IPS-18a (cell line): ENCODE results near the gene MATN4.

Experiments used
- H3K27ac ChIP-seq: one replicate; pipeline ENCODE4 v1.5.1; 2013; ENCODE audit warnings: low read length
- H3K27me3 ChIP-seq: one replicate; pipeline ENCODE4 v1.6.1; 2013; ENCODE audit warnings: mild to moderate bottlenecking, low read length; ENCODE audit not compliant: control insufficient read depth, insufficient read depth
- H3K36me3 ChIP-seq: one replicate; pipeline ENCODE4 v1.6.1; 2013; ENCODE audit warnings: low read depth, low read length; ENCODE audit not compliant: control insufficient read depth
- H3K4me1 ChIP-seq: one replicate; pipeline ENCODE4 v1.6.1; 2013; ENCODE audit warnings: low read depth, low read length; ENCODE audit not compliant: control insufficient read depth
- H3K4me3 ChIP-seq: one replicate; pipeline ENCODE4 v1.5.1; 2013; ENCODE audit warnings: low read length
- H3K9ac ChIP-seq: one replicate; pipeline ENCODE4 v1.6.1; 2013; ENCODE audit warnings: mild to moderate bottlenecking, low read length, moderate library complexity
- H3K9me3 ChIP-seq: one replicate; pipeline ENCODE4 v1.6.1; 2013; ENCODE audit warnings: low read depth, low read length; ENCODE audit not compliant: control insufficient read depth

The MATN4 gene

DNA sequence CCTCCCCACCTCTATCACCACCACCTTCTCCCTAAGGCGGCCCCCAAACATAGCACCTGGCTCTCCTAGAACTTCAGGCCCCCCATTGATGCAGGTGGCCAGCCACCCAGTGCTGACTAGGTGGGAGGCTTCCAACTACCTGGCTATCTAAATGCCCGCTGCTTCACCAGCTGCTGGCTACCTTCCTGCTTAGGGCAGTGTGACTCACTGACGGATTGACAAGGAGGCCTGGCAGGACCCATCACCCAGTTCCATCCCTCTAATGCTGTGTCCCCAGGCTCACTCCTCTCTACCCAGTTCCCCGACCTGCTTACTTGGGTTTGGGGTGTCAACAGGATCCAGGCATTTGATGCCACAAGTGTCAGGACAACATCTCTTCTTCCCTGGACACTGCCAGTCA lies 54.8 kb downstream of the MATN4 start:
- H3K4me3 ChIP-seq, result no peak overlapping the region
- no peaks in the 10 kb centered on the region for H3K27me3 ChIP-seq
- H3K36me3 ChIP-seq, result no peaks in the 10 kb centered on the region
- no peaks in the 10 kb centered on the region for H3K4me1 ChIP-seq
- no peak overlapping the region for H3K27ac ChIP-seq
- no peaks in the 10 kb centered on the region for H3K9me3 ChIP-seq
- H3K9ac ChIP-seq, result no peak overlapping the region

DNA sequence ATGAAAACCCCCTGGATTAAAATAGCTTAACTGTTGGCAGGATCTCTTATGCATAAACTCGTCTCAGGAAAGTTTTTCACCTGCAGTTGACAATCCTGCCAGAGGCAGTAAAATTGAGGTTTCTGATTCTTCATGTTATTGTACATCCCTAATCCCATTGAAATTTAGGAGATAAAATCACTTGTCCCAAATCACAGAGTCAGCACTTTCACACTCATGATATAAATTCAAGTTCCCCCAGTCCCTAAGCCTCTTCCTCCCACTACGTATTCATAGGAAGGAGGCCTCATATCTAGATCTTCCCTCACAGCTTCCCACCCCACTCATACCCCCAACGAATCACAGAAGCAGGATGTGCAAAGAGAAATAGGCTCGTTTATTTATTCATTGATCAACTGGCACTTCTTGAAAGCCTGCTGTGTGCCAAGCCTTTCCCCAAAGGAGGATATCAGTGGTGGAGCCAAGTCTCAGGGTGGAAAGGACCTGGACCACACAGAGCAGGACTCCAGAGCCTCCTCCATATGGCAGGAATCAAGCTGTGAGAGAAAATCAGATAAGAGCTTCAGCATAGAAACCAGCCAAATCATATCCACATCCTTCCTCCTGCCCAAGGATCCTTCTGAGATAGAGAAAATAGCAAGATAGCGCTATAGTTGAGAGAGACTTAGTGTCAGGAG lies 56.1 kb downstream of the MATN4 start:
- Histone ChIP-seq H3K9ac (no peak overlapping the region), H3K36me3 (no peaks in the 10 kb centered on the region), H3K27me3 (no peaks in the 10 kb centered on the region), H3K9me3 (no peaks in the 10 kb centered on the region), H3K27ac (no peak overlapping the region), H3K4me3 (no peak overlapping the region), H3K4me1 (no peaks in the 10 kb centered on the region)

DNA sequence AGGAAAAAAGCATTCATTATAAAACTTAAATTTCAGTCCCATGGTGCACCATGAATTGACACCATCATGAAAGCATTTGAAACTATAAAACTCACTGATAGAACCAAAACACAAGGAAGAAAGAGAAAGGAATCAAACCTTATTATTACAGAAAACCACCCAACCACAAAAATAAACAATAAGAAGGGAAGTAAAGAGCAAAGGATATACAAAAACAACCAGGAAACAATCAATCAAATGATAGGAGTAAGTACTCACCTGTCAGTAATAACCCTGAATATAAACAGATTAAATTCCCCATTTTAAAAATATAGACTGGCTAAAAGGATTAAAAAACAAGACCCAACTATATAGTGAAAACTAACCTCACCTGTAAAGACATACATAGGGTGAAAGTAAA lies 59.5 kb downstream of the MATN4 start:
- no peaks in the 10 kb centered on the region for H3K27me3 ChIP-seq
- H3K4me1 ChIP-seq, result no peaks in the 10 kb centered on the region

DNA sequence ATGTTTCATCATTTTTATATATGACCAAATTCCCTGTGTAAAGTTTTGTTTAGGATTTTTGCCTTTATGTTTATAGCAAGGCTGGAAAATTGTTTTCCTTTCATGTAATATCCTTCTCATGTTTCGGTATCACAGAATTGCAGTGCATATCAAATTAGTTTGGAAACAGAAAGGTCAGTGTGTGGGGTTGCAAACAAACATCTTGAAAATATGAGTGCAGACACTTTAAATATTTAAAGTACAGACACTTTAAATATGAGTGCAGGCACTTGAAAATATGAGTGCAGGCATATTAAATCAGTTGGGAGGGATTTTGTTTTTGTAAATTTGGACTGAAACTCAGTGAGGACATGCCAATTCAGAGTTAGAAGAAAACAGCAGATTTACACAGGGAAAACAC lies 60.2 kb downstream of the MATN4 start:
- H3K27ac ChIP-seq, result no peak overlapping the region
- no peaks in the 10 kb centered on the region for H3K4me1 ChIP-seq
- no peak overlapping the region for H3K9ac ChIP-seq
- H3K4me3 ChIP-seq, result no peak overlapping the region
- no peaks in the 10 kb centered on the region for H3K27me3 ChIP-seq
- no peaks in the 10 kb centered on the region for H3K9me3 ChIP-seq
- no peaks in the 10 kb centered on the region for H3K36me3 ChIP-seq

More for the DNA sequence above, 59.5 kb downstream of the MATN4 start:
- H3K36me3 ChIP-seq, result no peaks in the 10 kb centered on the region
- no peak overlapping the region for H3K9ac ChIP-seq
- no peaks in the 10 kb centered on the region for H3K9me3 ChIP-seq
- no peak overlapping the region for H3K27ac ChIP-seq
- H3K4me3 ChIP-seq, result no peak overlapping the region

DNA sequence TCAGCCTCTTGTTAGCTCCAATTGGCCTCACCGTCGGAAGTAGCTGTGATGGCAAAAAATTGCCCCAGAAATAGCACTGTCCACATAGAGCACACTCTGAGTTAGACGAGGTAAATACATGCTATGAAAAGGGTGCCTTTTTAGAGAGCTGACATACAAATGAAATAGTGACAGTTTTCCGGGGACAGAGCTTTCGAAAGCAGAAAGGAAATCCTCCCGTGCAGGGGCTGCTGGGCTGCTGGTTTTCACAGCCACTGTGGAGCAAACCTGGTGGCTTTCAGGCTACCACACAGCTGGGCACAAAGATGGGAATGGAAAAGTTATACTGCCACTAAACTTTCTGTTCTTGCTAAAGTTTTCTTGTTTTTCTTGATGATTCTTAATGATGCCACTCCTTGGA lies 62.0 kb downstream of the MATN4 start:
- H3K27ac ChIP-seq, result no peak overlapping the region
- H3K27me3 ChIP-seq, result no peaks in the 10 kb centered on the region
- no peaks in the 10 kb centered on the region for H3K36me3 ChIP-seq
- no peaks in the 10 kb centered on the region for H3K4me1 ChIP-seq
- no peak overlapping the region for H3K9ac ChIP-seq
- H3K9me3 ChIP-seq, result no peaks in the 10 kb centered on the region
- H3K4me3 ChIP-seq, result no peak overlapping the region
